ENCODE measurements around the gene TRNAU1AP.
"Not testable (repeated sequence)": the region's sequence is repeated elsewhere in the genome, so short reads cannot be mapped to it uniquely, and the experiment has no call there.

The TRNAU1AP gene

GRCh38 chr1:28540651-28541050, 12.2 kb upstream of the TRNAU1AP start:
- H3K27me3 ChIP-seq (ENCODE audit: control insufficient read depth in 5 of 5, insufficient read depth in 4 of 5, low read length in 5 of 5) = no peaks in the 10 kb centered on the region

GRCh38 chr1:28541414-28542015, 11.4 kb upstream of the TRNAU1AP start:
- H3K27me3 ChIP-seq (ENCODE audit: control insufficient read depth in 5 of 5, insufficient read depth in 4 of 5, low read length in 5 of 5); H3K9me3 ChIP-seq (ENCODE audit: control insufficient read depth in 5 of 5, low read length in 5 of 5); H3K9ac ChIP-seq (ENCODE audit: low read length in 5 of 5); H3K4me1 ChIP-seq (ENCODE audit: control insufficient read depth in 5 of 5, insufficient read depth in 5 of 5, low read length in 5 of 5); H3K4me3 ChIP-seq (ENCODE audit: low read depth in 1 of 5, low read length in 5 of 5); H3K27ac ChIP-seq (ENCODE audit: low read depth, low read length): not testable (repeated sequence)
- H3K36me3 ChIP-seq (ENCODE audit: control insufficient read depth in 5 of 5, insufficient read depth in 5 of 5, low read length in 5 of 5) = peaks cover 0 to 14% (median 12%) of the 10 kb centered on the region in 5 donors

More at GRCh38 chr1:28540651-28541050, 12.2 kb upstream of the TRNAU1AP start:
- Histone ChIP-seq H3K36me3 (ENCODE audit: control insufficient read depth in 5 of 5, insufficient read depth in 5 of 5, low read length in 5 of 5) (peaks cover 0 to 23% (median 20%) of the 10 kb centered on the region in 5 donors), H3K27ac (ENCODE audit: low read depth, low read length) (no peak overlapping the region), H3K4me1 (ENCODE audit: control insufficient read depth in 5 of 5, insufficient read depth in 5 of 5, low read length in 5 of 5) (peaks cover 0 to 3% (median 0%) of the 10 kb centered on the region in 5 donors), H3K9me3 (ENCODE audit: control insufficient read depth in 5 of 5, low read length in 5 of 5) (no peaks in the 10 kb centered on the region), H3K4me3 (ENCODE audit: low read depth in 1 of 5, low read length in 5 of 5) (no peak overlapping the region), H3K9ac (ENCODE audit: low read length in 5 of 5) (no peak overlapping the region)

- H3K27me3 ChIP-seq (ENCODE audit: control insufficient read depth in 5 of 5, insufficient read depth in 4 of 5, low read length in 5 of 5) = no peaks in the 10 kb centered on the region
- no peak overlapping the region for H3K27ac ChIP-seq (ENCODE audit: low read depth, low read length)
- H3K9ac ChIP-seq (ENCODE audit: low read length in 5 of 5) = no peak overlapping the region
Measured at GRCh38 chr1:28545246-28545628, 7.6 kb upstream of the TRNAU1AP start.

GRCh38 chr1:28548318-28548717, 4.6 kb upstream of the TRNAU1AP start:
- Histone ChIP-seq H3K9ac (ENCODE audit: low read length in 5 of 5) (no peak overlapping the region), H3K27me3 (ENCODE audit: control insufficient read depth in 5 of 5, insufficient read depth in 4 of 5, low read length in 5 of 5) (no peaks in the 10 kb centered on the region), H3K36me3 (ENCODE audit: control insufficient read depth in 5 of 5, insufficient read depth in 5 of 5, low read length in 5 of 5) (no peaks in the 10 kb centered on the region), H3K4me1 (ENCODE audit: control insufficient read depth in 5 of 5, insufficient read depth in 5 of 5, low read length in 5 of 5) (peaks cover 0 to 8% (median 8%) of the 10 kb centered on the region in 5 donors), H3K9me3 (ENCODE audit: control insufficient read depth in 5 of 5, low read length in 5 of 5) (no peaks in the 10 kb centered on the region), H3K27ac (ENCODE audit: low read depth, low read length) (no peak overlapping the region), H3K4me3 (ENCODE audit: low read depth in 1 of 5, low read length in 5 of 5) (no peak overlapping the region)

More at GRCh38 chr1:28545246-28545628, 7.6 kb upstream of the TRNAU1AP start:
- H3K36me3 ChIP-seq (ENCODE audit: control insufficient read depth in 5 of 5, insufficient read depth in 5 of 5, low read length in 5 of 5) = no peaks in the 10 kb centered on the region
- no peaks in the 10 kb centered on the region for H3K4me1 ChIP-seq (ENCODE audit: control insufficient read depth in 5 of 5, insufficient read depth in 5 of 5, low read length in 5 of 5)
- no peaks in the 10 kb centered on the region for H3K9me3 ChIP-seq (ENCODE audit: control insufficient read depth in 5 of 5, low read length in 5 of 5)
- H3K4me3 ChIP-seq (ENCODE audit: low read depth in 1 of 5, low read length in 5 of 5) = no peak overlapping the region

GRCh38 chr1:28551381-28551780, 1.5 kb upstream of the TRNAU1AP start:
- peaks cover 0 to 18% (median 15%) of the 10 kb centered on the region in 5 donors for H3K4me1 ChIP-seq (ENCODE audit: control insufficient read depth in 5 of 5, insufficient read depth in 5 of 5, low read length in 5 of 5)
- no peak overlapping the region for H3K4me3 ChIP-seq (ENCODE audit: low read depth in 1 of 5, low read length in 5 of 5)
- no peaks in the 10 kb centered on the region for H3K9me3 ChIP-seq (ENCODE audit: control insufficient read depth in 5 of 5, low read length in 5 of 5)
- peaks cover 0 to 4% (median 1%) of the 10 kb centered on the region in 5 donors for H3K36me3 ChIP-seq (ENCODE audit: control insufficient read depth in 5 of 5, insufficient read depth in 5 of 5, low read length in 5 of 5)
- H3K9ac ChIP-seq (ENCODE audit: low read length in 5 of 5) = no peak overlapping the region
- H3K27ac ChIP-seq (ENCODE audit: low read depth, low read length) = no peak overlapping the region
- H3K27me3 ChIP-seq (ENCODE audit: control insufficient read depth in 5 of 5, insufficient read depth in 4 of 5, low read length in 5 of 5) = no peaks in the 10 kb centered on the region

GRCh38 chr1:28560886-28561285, 8.0 kb downstream of the TRNAU1AP start:
- peaks cover 12 to 76% (median 52%) of the 10 kb centered on the region in 5 donors for H3K36me3 ChIP-seq (ENCODE audit: control insufficient read depth in 5 of 5, insufficient read depth in 5 of 5, low read length in 5 of 5)
- no peaks in the 10 kb centered on the region for H3K9me3 ChIP-seq (ENCODE audit: control insufficient read depth in 5 of 5, low read length in 5 of 5)
- H3K4me3 ChIP-seq (ENCODE audit: low read depth in 1 of 5, low read length in 5 of 5) = no peak overlapping the region
- no peaks in the 10 kb centered on the region for H3K27me3 ChIP-seq (ENCODE audit: control insufficient read depth in 5 of 5, insufficient read depth in 4 of 5, low read length in 5 of 5)
- no peak overlapping the region for H3K27ac ChIP-seq (ENCODE audit: low read depth, low read length)
- H3K9ac ChIP-seq (ENCODE audit: low read length in 5 of 5) = no peak overlapping the region
- no peaks in the 10 kb centered on the region for H3K4me1 ChIP-seq (ENCODE audit: control insufficient read depth in 5 of 5, insufficient read depth in 5 of 5, low read length in 5 of 5)

GRCh38 chr1:28564310-28564709, 11.4 kb downstream of the TRNAU1AP start:
- H3K27ac ChIP-seq (ENCODE audit: low read depth, low read length) = no peak overlapping the region
- H3K9me3 ChIP-seq (ENCODE audit: control insufficient read depth in 5 of 5, low read length in 5 of 5) = no peaks in the 10 kb centered on the region
- H3K4me3 ChIP-seq (ENCODE audit: low read depth in 1 of 5, low read length in 5 of 5) = no peak overlapping the region
- no peaks in the 10 kb centered on the region for H3K27me3 ChIP-seq (ENCODE audit: control insufficient read depth in 5 of 5, insufficient read depth in 4 of 5, low read length in 5 of 5)
- no peaks in the 10 kb centered on the region for H3K4me1 ChIP-seq (ENCODE audit: control insufficient read depth in 5 of 5, insufficient read depth in 5 of 5, low read length in 5 of 5)
- H3K9ac ChIP-seq (ENCODE audit: low read length in 5 of 5) = no peak overlapping the region
- peaks cover 18 to 88% (median 77%) of the 10 kb centered on the region in 5 donors for H3K36me3 ChIP-seq (ENCODE audit: control insufficient read depth in 5 of 5, insufficient read depth in 5 of 5, low read length in 5 of 5)

GRCh38 chr1:28565040-28565439, 12.2 kb downstream of the TRNAU1AP start:
- H3K9ac ChIP-seq (ENCODE audit: low read length in 5 of 5) = no peak overlapping the region
- H3K4me1 ChIP-seq (ENCODE audit: control insufficient read depth in 5 of 5, insufficient read depth in 5 of 5, low read length in 5 of 5) = no peaks in the 10 kb centered on the region
- H3K36me3 ChIP-seq (ENCODE audit: control insufficient read depth in 5 of 5, insufficient read depth in 5 of 5, low read length in 5 of 5) = peaks cover 18 to 81% (median 70%) of the 10 kb centered on the region in 5 donors
- no peak overlapping the region for H3K27ac ChIP-seq (ENCODE audit: low read depth, low read length)
- H3K4me3 ChIP-seq (ENCODE audit: low read depth in 1 of 5, low read length in 5 of 5) = no peak overlapping the region
- H3K27me3 ChIP-seq (ENCODE audit: control insufficient read depth in 5 of 5, insufficient read depth in 4 of 5, low read length in 5 of 5) = no peaks in the 10 kb centered on the region
- H3K9me3 ChIP-seq (ENCODE audit: control insufficient read depth in 5 of 5, low read length in 5 of 5) = no peaks in the 10 kb centered on the region

GRCh38 chr1:28565726-28566125, 12.8 kb downstream of the TRNAU1AP start:
- H3K4me3 ChIP-seq (ENCODE audit: low read depth in 1 of 5, low read length in 5 of 5) = no peak overlapping the region
- no peak overlapping the region for H3K9ac ChIP-seq (ENCODE audit: low read length in 5 of 5)
- H3K27ac ChIP-seq (ENCODE audit: low read depth, low read length) = no peak overlapping the region
- H3K36me3 ChIP-seq (ENCODE audit: control insufficient read depth in 5 of 5, insufficient read depth in 5 of 5, low read length in 5 of 5) = peaks cover 15 to 74% (median 63%) of the 10 kb centered on the region in 5 donors
- H3K4me1 ChIP-seq (ENCODE audit: control insufficient read depth in 5 of 5, insufficient read depth in 5 of 5, low read length in 5 of 5) = no peaks in the 10 kb centered on the region
- no peaks in the 10 kb centered on the region for H3K9me3 ChIP-seq (ENCODE audit: control insufficient read depth in 5 of 5, low read length in 5 of 5)
- H3K27me3 ChIP-seq (ENCODE audit: control insufficient read depth in 5 of 5, insufficient read depth in 4 of 5, low read length in 5 of 5) = no peaks in the 10 kb centered on the region

GRCh38 chr1:28566931-28567330, 14.0 kb downstream of the TRNAU1AP start:
- Histone ChIP-seq H3K9ac (ENCODE audit: low read length in 5 of 5) (no peak overlapping the region), H3K27ac (ENCODE audit: low read depth, low read length) (no peak overlapping the region), H3K4me1 (ENCODE audit: control insufficient read depth in 5 of 5, insufficient read depth in 5 of 5, low read length in 5 of 5) (no peaks in the 10 kb centered on the region), H3K4me3 (ENCODE audit: low read depth in 1 of 5, low read length in 5 of 5) (no peak overlapping the region), H3K27me3 (ENCODE audit: control insufficient read depth in 5 of 5, insufficient read depth in 4 of 5, low read length in 5 of 5) (no peaks in the 10 kb centered on the region), H3K36me3 (ENCODE audit: control insufficient read depth in 5 of 5, insufficient read depth in 5 of 5, low read length in 5 of 5) (peaks cover 13 to 73% (median 60%) of the 10 kb centered on the region in 5 donors), H3K9me3 (ENCODE audit: control insufficient read depth in 5 of 5, low read length in 5 of 5) (no peaks in the 10 kb centered on the region)

Data from subcutaneous abdominal adipose tissue (tissue), 5 donors.